HG03064 (cell line): ENCODE measurements around the gene ALAD.
"Not testable (repeated sequence)": the region's sequence is repeated elsewhere in the genome, so short reads cannot be mapped to it uniquely, and the experiment has no call there.

ENCODE experiments used
- ATAC-seq: cut with Tn5 transposase; IDR thresholded peaks from one replicate; pipeline ENCODE4 v1.9.1; 2021; ENCODE audit warnings: low read depth; ENCODE audit not compliant: unreplicated experiment

ALAD gene

DNA sequence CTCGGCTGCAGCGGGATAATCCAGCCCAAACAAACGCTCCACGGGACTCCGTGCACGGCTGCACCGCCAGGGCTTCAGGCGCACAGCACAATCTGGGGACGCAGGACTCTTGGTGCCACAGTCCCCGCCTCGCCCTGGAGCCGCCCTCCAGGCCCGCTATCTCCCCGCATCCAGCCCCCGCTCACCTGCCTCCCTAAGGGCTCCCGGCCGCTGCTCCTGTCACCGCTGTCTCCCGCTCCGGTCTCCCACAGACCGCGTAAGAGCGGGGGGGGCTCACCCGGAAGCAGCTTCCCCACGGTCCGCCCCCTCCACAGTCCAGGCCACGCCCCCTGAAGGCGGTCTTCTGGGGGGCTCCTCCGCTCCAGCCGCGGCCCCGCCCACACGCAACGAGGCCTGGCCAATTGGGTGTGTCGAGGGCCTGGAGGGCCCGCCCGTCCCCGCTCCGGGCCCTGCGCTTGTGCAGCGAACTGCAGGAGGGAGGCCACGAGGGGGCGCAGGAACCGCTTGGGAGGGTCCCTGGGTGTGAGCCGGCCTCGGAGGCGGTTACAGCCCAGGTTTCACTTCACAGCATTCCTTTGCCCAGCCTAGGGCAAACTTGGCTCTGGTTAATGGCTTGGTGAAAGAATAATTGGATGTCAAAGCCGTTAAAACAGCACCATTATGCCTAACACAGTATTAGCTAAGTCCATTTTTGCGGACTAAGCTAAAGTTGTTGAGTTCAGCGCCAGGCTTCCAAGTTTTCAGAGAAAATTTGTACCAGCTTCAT, at the start of gene ALAD:
Gene ALAD, minus strand, starts transcription at position 258 of the 766 bp plus-strand sequence. CDS start 7,725 bp downstream, outside the sequence.
- peak; percentile 98 for ATAC-seq

DNA sequence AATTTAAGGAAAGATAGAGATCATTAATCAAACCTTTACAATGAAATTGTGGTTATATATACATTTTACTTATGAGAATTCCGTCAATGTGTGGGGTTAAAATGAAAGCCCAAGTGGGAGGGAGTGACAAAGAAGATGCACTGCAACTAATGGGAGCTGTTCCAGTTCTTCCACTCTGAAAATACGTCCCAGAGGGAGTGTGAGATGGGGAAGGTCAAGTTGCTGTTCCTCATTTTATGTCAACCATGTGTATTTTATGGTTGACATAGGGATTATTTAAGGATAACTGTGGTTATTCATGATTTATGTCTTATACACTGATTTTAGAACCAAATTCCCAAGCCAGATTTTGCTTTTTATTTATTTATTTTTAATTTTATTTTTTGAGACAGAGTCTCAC, 48.3 kb upstream of the ALAD start:
- ATAC-seq, result no peak

DNA sequence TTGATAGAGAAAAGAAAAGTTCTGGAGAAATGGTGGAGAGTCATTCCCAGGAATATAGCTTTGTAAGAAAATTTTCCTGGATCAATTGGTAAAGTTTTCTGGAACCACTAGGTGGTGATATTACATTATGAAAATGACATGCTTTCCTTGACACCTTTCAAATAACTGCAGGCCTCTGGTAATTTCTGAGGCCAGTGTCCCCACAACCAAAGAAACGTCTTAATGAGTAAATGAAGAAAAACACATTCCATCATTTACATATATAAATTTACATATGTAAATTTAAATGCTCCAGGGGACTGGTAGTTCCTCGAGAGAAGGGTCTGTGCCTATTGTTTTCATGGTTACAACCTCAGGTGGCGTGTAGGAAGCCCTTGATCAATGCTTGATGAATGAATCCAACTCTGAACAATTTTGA, 45.2 kb upstream of the ALAD start:
- no peak for ATAC-seq

DNA sequence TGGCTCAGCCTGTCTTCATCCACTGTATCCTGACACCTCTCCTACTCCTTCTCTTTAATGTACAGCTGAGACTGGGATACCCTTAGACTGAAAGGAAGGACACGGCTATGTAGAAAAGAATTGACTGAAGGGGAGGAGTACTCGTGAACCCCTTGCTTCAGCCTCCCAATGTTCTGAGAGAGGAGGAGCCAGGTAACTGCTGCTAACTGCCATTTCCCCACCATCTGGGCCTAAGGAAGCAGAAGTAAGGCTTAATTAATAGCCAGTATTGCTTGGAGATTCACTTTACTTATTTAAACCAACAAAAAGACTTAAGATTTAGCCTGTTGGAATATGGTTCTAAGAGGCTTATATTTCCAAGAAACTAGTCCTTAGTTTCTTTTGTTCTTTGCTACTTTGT, 43.7 kb upstream of the ALAD start:
- ATAC-seq, result no peak

DNA sequence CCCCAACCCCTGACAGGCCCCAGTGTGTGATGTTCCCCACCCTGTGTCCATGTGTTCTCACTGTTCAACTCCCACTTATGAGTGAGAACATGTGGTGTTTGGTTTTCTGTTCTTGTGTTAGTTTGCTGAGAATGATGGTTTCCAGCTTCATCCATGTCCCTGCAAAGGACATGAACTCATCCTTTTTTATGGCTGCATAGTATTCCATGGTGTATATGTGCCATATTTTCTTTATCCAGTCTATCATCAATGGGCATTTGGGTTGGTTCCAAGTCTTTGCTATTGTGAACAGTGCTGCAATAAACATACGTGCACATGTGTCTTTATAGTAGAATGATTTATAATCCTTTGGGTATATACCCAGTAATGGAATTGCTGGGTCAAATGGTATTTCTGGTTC, 36.6 kb upstream of the ALAD start:
- not testable (repeated sequence) for ATAC-seq

DNA sequence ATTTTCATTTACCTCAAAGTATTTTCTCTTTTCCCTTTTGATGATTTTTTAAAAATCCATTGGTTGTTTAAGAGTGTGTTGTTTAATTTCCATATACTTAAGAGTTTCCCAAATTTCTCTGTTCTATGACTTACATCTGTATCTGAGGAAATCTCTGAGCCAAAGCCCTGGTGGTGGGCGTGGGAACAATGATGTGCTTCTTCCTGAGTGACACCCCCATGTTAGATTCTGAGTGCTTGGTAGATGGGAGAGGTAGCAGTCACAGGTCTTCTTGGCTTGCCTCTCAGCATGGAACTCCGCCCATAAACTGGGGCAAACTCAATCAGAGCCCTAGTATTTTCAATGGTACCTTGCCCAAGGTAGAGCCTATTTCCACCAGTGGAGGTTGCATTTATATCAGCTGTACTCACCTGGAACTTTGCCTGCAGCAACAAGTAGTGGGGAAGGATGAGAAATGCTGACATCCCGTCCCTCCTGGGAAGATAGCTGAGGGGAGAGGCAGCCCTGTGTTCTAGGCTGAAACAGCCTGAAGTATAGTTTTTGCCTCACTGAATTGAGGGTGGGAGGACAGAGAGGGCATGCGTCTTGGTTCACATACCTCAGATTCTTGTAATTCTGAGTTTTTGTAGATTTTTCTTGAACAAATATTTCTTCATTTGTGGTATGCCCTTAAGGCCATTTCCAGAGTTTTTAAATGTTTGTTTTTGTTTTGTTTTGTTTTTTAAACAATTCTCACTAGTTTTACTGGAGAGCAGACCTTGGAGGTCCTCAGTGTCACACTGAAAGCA, 35.8 kb upstream of the ALAD start:
- ATAC-seq, result no peak

DNA sequence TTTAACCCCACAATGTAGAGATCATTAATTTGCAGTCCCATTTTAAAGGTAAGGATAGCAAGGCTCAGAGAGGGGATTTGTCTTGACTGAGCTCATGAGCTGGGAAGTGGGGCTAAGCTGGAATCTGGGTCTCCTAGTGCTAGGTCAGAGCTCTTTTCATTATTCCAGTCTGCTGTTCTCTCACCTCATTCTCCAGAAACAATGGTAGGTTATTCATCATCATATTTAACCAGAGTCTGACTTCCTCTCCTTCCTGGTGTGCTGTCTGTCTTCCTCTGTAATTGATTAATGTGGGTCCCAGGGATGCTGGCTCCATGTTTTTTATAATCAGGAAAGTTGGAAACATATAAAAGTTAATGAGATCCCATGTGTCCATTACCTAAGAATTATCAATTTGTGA, 30.1 kb upstream of the ALAD start:
- ATAC-seq, result no peak

DNA sequence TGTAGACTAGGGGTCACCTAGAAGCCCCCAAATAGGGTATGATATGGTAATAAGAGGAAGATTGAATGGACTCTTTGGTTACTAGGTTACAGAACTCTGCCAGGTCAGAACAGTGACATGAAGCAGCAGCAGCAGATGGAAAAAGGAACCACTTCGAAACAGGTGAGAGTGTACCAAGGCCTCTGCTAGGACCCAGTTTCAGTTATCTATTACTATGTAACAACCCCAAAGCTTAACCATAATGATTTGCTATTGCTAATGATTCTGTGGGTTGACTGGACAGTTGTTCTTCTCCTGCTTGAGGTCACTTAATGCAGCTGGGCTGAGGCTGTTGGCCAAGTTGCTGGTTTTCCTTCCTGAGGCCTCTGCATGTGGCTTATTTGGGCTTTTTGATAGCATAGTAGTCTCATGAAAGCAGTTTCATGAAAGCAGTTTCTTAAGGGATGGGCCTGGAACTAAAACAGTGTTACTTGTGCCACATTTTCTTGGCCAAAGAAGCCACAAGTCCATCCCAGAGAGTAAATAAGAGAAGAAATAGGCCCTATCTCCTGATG, 27.1 kb upstream of the ALAD start:
- no peak for ATAC-seq

DNA sequence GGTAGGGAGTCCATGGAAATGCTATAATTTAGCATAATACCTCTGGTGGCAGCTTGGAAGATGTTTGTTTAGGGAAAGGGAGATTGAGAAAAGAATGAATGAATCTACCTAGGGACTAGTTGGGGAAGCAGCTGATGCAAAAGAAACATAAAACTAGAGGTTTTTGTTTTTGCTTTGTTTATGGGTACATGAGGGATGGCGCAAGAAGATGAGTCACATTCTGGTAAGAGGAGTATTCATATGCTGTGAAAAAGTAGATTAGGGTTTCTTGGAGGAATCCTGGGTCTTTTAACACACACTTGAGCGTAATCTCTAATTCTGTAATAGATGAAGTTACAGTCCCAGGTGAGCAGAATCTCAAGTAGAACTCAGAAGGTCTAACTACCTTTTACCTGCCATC, 26.5 kb upstream of the ALAD start:
- ATAC-seq, result no peak

DNA sequence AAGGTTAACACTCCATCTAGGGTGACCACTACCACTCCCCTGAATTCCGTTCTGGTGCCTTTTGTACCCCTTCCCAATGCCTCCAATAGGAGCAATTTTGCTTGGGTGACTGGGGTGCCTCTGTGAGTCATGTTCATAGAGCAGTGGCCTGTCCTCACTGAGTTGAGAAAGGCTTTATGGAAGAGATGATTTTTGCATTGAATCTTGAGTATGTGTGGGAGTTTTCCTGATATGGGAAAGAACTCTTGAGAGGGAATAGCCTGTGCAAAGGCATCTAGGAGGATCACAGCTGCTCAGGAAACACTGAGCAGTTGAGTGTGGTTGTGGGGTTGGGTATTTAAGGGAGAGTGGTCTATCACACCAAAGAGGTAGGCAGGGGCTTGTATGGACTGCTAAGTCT, 25.6 kb upstream of the ALAD start:
- ATAC-seq, result no peak

DNA sequence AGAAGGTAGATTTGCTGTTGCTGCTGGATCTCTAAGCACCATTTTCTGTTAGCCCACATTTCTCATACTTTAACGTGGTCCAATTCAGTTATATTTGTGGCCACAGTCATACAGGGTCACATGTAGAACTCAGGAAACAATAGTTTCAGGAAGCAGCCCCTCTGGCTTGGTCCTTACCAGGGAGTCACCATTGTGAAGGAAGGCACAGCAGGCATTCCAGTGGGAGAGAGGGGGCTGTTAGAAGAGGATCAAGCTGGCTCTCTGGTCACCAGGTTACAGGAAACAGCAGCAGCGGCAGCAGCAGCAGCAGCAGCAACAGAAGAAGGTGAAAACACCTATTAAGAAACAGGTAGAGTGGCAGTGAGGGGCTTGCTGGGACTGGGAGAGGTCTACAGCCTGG, 24.0 kb upstream of the ALAD start:
- no peak for ATAC-seq

DNA sequence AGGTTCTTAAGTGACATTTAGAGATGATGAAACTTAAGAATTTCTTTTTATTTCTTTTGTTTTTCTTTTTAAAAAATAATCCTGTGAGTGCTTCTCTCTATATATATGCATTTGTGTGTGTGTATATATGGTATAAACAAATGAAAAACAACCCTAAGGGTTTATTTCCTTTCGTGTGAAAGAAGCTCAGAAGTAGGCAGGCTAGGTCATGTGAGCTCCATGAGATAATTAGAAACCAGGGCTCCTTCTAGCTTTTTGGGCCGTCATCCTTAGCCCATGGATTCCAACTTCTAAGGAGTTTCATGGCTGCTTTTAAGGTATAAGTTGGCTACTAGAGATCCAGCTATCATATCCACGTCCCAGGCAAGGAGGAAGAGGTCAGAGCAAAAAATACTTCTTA, 20.6 kb upstream of the ALAD start:
- ATAC-seq, result no peak

DNA sequence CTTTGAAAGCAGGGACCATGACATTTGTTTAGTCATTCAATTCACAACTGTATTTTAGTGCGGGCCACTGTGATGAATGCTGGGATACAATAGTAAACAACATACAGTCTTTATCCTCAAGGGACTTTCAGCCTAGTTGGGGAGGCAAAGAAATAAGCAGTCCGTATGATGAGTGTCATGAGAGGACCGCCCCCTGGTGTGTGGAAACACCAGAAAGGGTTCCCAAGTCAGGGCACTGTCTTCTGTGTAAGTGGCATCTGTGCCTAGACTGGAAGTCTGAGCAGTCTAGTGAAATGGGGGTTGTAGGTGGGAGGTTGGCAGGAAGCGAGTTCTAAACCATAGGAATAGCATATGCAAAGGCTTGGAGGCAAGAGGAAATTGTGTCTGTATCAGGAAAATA, 16.3 kb upstream of the ALAD start:
- ATAC-seq, result no peak

DNA sequence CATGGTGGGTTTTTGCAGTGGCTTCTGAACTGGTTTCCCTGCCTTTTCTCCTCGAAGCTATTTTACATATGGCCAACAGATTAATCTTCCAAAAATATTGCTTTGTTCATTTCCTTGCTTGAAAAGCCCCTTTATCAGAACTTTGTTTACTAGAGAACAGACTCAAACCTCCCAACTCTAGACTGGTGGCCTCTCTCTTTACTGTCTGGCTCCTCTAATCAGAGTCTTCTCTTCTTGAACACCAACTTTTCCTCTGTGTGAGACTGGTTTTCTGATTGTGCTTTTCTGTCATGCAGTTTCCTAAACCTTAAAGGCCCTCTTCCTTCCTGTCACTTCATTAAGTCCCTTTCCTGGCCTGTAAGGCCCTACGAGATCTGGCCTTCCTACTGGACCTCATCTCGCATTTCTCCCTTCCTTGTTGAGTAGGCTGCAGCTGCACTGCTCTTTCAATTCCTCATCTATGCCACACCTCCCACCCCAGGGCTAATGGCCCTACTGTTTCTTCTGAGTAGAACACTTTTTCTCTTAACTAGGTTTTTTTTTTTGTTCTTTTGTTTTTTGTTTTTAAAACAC, 15.2 kb upstream of the ALAD start:
- peak; percentile 87 for ATAC-seq

DNA sequence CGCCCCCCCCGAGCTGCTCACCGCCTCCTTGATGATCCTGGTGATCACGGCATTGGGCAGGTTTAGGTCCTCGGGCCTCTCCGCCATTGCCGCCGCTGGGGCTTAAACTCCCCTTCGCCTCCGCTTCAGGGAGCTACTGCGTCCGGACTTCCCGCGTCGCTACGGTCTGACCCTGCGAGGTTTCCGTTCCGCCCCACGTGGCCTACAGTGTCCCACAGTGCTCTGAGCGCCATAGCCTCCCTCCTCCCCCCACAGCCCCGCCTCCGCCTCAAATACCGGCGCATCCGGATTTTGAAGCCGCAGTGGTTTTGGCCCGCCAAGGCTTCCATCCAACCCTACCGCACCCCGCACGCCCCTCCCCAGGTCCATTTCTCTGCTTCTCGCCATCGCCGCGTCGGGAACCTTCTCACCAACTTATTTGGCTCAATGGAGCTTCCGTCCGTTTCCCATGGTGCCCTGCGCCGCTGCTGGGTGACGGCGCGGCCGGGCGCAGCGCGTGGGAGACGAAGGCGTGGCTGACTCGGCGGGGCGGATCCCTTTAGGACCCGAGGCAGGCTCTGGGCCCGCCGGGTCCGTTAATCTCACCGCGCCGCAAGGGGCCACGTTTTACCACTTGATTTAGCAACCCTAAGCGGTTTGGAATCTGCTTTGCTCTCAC, 9.3 kb upstream of the ALAD start, which contains the start of the genes C9orf43 and POLE3:
Gene C9orf43, plus strand, starts transcription at position 541 of the 658 bp plus-strand sequence. CDS start 2,747 bp downstream, outside the sequence.
Gene POLE3, minus strand, starts transcription at position 469 of the 658 bp plus-strand sequence. Its CDS starts 382 bp downstream, at position 87.
- peak; percentile 89 for ATAC-seq

DNA sequence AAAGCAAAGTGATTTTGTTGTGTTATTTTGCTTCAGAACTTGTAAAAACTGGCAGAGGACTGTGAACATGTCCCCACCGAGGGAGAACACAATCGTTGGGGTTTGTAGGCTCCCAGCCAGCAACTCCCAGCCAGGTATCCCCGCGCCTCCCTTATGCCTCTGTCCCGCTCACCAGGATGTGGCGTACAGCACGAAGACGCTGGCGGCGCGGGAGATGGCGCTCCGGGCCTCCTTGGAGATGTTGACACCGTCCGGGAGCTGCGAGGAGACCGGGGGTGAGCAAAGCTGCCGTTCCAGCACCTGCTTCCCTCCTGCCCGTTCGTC, 8.8 kb upstream of the ALAD start:
- peak; percentile 3 for ATAC-seq

DNA sequence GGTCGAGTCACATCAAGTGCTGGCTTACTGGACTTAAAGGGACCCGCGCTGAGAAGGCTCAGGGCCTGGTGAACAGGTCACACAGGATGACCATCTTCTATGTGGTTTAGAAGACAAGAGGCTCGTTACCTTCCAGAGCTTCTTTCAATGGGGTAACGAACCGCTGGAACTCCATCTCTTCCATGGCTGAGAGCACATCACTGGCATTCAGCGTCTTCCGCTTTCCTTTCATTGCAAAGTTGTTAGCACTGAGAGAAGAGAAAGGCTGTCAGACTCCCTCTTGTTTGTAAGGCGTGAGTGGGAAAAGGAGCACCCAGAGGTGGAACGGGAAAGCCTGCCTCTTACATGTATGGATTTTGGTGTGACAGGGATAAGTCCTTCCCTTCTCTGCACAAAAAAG, 8.4 kb upstream of the ALAD start:
- ATAC-seq, result no peak

DNA sequence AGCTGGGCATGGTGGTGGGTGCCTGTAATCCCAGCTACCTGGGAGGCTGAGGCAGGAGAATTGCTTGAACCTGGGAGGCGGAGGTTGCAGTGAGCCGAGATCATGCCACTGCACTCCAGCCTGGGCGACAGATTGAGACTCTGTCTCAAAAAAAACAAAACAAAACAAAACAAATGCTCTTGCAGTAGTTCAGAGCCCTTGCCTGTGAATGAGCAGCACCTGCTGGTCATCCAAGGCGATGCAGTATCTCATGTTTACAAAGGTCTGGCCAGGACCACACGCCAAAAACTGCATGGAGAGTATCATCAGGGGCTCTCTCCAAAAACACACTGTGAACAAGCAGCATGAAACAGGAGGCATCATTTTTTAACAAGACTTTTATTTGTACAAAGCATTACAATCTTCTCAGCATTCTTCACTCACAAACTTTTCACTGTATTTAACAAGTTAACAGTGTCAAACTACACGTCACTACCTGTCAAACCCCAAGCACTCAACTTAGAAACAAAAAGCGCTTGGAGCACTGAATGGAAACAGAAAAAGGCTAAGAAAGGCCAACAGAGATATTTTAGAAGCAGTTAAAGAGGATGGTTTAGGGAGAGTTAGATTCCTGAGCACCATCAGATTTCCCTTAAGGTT, 5.9 kb upstream of the ALAD start:
- ATAC-seq, result not testable (repeated sequence)

DNA sequence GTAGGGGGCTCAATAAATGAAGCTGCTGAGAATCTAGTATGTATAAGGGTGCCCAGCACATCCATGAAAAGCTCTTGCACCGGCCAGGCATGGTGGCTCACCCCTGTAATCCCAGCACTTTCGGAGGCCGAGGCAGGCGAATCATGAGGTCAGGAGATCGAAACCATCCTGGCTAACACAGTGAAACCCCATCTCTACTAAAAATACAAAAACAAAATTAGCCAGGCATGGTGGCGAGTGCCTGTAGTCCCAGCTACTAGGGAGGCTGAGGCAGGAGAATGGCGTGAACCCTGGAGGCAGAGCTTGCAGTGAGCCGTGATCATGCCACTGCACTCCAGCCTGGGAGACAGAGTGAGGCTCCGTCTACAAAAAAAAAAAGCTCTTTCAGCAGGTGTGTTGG, 5.3 kb upstream of the ALAD start:
- ATAC-seq, result not testable (repeated sequence)

DNA sequence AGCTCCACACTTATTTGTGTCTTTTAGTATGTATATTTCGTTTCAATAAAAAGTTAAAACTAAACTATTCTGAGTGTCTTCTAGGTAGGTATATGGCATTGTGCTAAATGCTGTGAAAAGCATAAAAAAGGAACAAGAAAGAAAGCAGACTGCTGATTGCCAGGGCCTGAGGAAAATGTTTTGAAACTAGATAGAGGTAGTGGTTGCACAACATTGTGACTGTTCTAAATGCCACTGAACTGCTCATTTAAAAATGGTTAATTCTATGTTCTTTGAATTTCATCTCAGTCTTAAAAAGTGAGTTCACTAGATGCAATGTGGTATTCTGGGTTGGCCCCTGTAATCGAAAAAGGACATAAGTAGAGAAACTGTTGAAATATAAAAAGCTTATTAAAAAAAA, 2.6 kb upstream of the ALAD start:
- ATAC-seq, result no peak
